Hepatocyte (in vitro differentiated cells): ENCODE data around the gene MPP3.

Source experiments
- EZH2 ChIP-seq: fragments of 200-600 bp; sonication (generic); IDR thresholded peaks from 2 replicates; pipeline ENCODE4 v1.6.1; 2016; ENCODE audit warnings: antibody characterized with exemption, mild to moderate bottlenecking, borderline replicate concordance
- TF ChIP-seq, protein P1 (sequence below): fragments of 200-600 bp; sonication (generic); IDR thresholded peaks from 2 replicates; pipeline ENCODE4 v1.5.1; 2016; ENCODE audit warnings: antibody characterized with exemption, mild to moderate bottlenecking; ENCODE audit not compliant: poor library complexity

DNA sequence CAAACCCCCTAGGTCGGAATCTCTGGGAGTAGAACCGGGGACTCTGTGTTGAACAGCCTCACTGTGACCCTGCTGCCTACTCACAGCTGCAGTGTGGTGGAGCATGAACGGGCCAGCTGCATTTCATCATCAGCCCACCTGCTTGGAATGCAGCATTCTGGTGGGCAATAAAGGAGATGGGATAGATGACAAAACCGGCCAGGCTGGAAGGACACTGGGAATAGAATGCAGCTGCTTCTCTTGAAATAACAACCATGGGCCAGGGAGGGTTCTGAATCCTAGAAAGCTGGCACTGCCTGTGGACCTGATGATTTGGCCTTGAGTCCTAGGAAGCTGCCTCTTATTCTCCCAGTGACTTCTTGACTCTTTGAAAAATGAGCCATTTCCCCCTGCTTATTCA is 29.2 kb downstream of the MPP3 start:
- TF ChIP-seq, protein P1, sequence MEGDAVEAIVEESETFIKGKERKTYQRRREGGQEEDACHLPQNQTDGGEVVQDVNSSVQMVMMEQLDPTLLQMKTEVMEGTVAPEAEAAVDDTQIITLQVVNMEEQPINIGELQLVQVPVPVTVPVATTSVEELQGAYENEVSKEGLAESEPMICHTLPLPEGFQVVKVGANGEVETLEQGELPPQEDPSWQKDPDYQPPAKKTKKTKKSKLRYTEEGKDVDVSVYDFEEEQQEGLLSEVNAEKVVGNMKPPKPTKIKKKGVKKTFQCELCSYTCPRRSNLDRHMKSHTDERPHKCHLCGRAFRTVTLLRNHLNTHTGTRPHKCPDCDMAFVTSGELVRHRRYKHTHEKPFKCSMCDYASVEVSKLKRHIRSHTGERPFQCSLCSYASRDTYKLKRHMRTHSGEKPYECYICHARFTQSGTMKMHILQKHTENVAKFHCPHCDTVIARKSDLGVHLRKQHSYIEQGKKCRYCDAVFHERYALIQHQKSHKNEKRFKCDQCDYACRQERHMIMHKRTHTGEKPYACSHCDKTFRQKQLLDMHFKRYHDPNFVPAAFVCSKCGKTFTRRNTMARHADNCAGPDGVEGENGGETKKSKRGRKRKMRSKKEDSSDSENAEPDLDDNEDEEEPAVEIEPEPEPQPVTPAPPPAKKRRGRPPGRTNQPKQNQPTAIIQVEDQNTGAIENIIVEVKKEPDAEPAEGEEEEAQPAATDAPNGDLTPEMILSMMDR, result no peak
- TF ChIP-seq EZH2, result no peak
